GM18519 (cell line): Measurements from ENCODE around the gene SSR4.
"Not testable (repeated sequence)": the region's sequence is repeated elsewhere in the genome, so short reads cannot be mapped to it uniquely, and the experiment has no call there.

Experiments
- ATAC-seq: cut with Tn5 transposase; IDR thresholded peaks from one replicate; pipeline ENCODE4 v1.9.1; 2021; ENCODE audit warnings: mild to moderate bottlenecking, moderate library complexity; ENCODE audit not compliant: unreplicated experiment, low FRiP score

SSR4 gene

GRCh38 chrX:153803211-153804099, 9.0 kb downstream of the SSR4 start:
- ATAC-seq, result no peak

GRCh38 chrX:153804100-153804595, 9.7 kb downstream of the SSR4 start:
- no peak for ATAC-seq

DNA sequence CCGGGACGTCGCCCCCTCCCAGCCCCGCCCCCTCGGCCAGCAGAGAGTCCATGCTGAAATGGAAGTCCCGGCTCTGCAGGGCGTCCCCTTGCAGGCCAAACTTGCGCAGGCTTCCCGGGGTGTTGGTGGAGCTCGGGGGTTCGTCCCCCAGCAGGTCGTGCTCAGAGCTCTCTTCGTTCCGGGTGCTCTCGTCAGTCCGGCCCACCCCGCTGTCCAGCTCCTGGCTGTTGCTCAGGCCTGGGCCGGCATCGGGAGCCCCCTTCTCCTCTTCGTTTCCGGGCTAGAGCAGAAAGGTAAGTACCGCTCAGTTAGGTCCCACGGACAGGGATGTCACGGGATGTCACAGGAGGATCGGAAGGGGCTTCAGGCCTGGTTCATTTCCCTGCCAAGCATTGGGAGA, 10.2 kb downstream of the SSR4 start:
- no peak for ATAC-seq

DNA sequence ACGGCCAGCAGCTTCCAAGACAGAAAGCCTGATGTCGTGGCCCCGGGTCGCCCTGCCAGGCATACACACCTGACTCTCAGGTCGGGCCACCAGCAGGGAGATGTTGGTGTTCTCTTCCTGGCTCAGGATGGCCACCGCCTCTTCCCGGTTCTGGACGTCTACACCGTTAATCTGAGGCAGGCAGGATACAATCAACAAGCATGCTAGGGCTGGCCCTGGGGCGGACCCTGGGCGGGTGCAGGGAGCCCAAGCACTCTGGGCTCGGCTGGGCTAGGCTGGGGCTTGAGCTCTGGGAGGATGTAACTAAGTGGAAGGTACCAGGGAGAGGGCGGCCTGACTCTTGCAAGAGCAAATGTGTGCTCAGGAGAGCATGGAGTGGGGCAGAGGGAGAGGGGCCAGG, 11.0 kb downstream of the SSR4 start:
- ATAC-seq, result no peak

DNA sequence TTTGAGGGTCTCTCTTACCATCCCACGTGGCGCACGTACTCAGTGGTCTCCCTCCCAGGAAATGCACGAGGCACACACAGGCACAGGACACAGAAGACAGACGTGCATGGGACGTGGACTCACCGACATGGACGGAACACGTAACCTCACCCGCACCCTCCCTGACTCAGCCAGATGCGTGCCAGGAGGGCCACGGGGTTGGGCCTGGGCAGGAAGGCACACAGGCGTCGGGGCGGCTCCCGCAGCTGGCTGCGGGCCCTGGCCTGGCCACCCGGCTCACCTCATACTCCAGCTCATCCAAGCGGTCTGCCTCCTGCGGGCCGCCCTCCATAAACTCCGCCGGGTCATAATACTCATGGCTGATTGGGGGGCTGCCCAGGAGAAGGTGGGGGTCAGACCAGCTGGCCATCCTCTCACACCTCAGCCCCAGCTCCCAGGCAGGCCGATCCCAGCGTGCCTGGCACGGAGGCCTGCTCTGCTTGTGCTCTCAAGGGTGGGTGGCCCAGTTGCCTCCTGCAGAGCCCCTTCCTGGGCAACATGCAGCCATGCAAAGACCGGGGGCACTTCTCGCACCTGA, 12.6 kb downstream of the SSR4 start:
- no peak for ATAC-seq

GRCh38 chrX:153807976-153808375, 13.5 kb downstream of the SSR4 start:
- no peak for ATAC-seq

GRCh38 chrX:153812220-153812619, 17.8 kb downstream of the SSR4 start:
- ATAC-seq, result no peak

DNA sequence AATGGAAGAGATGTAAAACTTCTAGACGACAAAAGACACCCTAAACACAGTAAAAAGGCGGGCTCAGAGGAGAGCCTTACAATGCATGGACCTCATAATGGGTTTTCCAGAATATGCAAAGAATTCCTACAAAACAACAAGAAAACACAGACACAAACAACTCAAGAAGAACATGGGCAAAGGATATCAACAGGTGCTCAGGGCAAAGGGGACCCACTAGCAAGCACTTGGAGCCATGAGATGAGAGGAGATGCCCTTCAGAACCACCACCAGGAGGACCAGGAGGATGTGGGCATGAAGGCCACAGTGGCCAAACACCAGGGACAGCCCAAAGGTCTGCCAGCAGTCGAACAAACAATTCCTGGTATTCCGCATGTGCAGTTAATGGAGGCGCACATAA, 18.7 kb downstream of the SSR4 start:
- ATAC-seq, result no peak

GRCh38 chrX:153814591-153815315, 20.3 kb downstream of the SSR4 start:
- no peak for ATAC-seq

- no peak for ATAC-seq
These were observed 22.6 kb downstream of the SSR4 start for GRCh38 chrX:153816831-153817690.

DNA sequence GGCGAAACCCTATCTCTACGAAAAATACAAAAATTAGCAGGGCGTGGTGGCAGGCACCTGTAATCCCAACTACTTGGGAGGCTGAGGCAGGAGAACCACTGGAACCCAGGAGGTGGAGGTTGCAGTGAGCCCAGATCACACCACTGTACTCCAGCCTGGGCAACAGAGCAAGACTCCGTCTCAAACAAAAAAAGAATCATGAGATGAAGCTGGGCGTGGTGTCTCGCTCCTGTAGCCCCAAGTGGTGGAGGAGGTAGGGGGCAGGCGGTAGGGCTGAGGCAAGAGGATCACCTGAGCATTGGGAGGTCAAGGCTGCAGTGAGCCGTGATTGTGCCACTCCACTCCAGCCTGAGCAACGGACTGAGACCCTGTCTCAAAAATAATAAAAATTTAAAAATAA, 23.6 kb downstream of the SSR4 start:
- ATAC-seq, result not testable (repeated sequence)

DNA sequence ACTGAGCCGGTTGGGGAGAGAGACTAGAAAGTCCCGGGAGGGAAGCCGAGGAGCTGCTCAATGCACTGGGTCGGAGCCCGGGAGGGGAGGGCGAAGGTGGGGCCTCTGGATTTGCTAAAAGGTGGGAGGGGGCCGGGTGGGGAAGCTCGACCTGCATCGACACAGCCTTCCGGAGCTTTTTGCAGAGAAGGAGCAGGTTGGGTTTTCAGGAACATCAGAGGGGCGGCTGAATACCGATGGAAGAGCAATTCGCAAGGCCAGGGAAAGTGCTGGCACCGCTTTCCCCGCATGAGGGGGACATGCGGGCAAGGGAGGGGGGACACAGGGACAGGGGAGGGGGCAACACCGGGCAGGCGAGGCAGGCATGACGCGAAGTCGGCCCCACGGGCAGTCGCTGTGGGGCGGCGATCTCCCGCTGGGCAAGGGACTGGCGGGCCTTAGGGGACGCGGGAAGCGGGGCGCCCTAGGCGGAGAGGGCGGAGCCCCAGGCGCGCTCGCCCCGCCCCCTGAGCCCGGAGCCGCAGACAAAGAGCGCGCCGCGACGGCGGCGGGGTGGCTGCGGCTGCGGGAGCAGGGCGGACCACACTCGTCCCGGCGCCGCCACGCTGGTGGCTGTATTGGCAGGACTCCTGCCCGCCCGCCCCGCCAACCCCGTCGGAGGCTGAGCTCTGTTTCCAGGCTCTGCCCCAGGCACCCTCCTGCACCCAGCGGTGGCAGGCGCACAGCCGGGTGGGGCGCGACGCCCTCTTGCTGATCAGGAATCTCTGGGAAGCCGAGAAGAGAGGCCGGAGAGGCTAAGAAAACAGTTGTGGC, 24.3 kb downstream of the SSR4 start:
- ATAC-seq, result no peak

DNA sequence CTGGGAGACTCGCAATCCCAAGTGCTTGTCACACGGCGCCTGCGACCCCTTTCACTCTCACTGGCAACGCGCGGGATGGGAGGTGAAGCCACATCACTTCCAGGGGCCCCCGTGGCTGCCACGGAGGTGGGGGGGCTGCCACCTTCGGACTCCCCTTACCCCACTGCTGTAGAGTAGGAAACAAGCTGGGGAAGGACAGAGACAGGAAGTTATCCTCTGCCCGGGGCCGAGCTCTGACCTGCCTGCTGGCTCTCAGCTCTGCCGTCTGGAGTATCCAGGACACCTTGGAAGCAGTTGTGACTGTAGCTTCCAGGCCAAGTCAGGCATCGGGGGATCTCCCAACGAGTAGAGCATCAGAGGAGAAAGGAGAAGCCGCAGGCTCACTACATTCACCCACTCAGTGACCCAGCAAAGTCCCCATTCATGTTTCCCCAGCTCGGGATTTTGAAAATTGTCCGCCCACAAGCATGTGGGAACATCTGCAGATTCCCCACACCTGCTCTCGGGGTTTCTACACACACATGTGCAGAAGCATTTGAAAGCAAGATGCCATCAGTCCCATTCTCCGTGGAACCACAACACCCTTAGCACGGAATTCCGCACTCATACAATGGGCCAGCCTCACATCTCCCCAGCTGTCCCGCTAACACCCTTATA, 25.0 kb downstream of the SSR4 start:
- ATAC-seq, result no peak

DNA sequence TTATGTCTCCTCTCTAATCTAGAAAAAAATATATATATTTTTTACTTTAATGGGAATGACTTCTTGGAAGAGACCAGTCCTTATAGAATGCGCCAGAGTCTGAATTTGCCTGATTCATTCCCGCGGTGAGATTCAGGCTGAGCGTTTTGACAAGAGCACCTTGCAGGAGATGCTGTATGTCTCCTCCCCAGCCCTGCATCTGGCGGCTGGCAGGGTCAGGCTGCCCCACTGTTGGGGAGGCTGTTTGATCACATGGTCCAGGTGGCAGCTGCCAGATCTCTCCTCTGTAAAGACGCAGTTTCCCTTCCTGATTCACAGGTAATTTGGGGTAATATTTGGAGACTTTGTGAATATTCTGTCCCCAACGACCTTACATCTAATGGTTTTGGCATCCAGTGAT, 26.1 kb downstream of the SSR4 start:
- no peak for ATAC-seq

DNA sequence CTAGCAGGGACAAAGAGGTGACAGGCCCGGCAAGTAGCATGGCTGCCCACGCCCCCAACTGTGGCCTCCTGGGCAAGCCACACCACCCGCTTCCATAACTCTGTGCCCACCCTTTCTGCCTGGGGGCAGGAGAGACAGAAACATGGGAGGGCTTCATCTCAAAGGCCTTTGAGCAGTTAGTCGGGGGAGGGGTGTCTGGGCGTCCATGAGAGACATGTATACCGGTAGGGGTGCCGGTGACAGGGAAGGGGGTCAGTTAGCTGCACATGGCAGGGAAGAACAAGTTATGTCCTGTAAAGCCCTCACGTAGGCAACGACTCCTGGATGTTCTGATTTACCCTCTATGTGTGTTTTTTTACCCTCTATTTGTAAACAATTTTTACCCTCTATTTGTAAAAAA, 26.6 kb downstream of the SSR4 start:
- no peak for ATAC-seq

DNA sequence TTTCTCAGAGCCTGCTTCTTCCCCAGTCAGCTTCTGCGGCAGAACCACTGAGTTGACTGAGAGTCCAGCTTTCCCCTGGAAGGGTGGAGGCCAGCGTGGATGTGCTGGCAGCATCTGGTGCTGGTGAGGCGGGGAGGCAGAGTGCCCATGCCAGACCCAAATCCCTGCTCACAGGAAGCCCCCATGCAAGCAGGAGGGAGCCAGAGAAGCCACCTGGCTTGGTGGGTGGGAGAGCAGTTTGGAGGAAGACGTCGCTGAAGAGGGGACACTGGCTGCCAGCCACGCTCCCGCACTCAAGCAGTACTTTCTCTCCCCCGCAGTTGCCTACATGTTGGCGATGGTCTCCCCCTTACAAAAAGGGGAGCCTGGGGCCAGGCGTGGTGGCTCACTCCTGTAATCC, 29.9 kb downstream of the SSR4 start:
- no peak for ATAC-seq

DNA sequence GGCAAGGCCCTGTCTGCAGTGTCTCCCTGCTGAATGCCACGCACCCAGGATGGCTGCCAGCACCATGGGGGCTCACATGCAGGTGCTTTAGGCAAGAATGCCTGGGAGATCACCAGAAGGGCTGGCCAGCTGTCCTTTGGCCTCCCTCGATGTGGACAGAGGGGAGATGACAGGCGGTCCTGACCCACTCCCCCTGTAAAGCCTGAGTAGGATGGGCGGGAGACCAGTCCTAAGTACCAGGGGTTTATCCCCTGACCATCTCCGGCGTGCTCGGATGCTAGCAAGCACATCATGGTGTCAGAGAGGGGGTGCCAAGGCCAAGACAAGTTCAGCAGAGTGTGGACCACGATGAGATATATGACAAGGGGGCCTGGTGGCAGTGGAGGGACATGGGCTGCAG, 30.6 kb downstream of the SSR4 start:
- ATAC-seq, result no peak

- no peak for ATAC-seq
These were observed 32.5 kb downstream of the SSR4 start for GRCh38 chrX:153827016-153827415.

- no peak for ATAC-seq
These were observed 33.4 kb downstream of the SSR4 start for GRCh38 chrX:153827903-153828302.
